GM18868 (cell line): ENCODE results near the gene TRIM49C.
"Not testable (repeated sequence)": the region's sequence is repeated elsewhere in the genome, so short reads cannot be mapped to it uniquely, and the experiment has no call there.

ENCODE experiments used
- ATAC-seq: cut with Tn5 transposase; IDR thresholded peaks from one replicate; pipeline ENCODE4 v1.9.1; 2021; ENCODE audit warnings: mild to moderate bottlenecking, moderate library complexity; ENCODE audit not compliant: unreplicated experiment

The TRIM49C gene, protein sequence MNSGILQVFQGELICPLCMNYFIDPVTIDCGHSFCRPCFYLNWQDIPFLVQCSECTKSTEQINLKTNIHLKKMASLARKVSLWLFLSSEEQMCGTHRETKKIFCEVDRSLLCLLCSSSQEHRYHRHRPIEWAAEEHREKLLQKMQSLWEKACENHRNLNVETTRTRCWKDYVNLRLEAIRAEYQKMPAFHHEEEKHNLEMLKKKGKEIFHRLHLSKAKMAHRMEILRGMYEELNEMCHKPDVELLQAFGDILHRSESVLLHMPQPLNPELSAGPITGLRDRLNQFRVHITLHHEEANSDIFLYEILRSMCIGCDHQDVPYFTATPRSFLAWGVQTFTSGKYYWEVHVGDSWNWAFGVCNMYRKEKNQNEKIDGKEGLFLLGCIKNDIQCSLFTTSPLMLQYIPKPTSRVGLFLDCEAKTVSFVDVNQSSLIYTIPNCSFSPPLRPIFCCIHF

GRCh38 chr11:90030806-90031205 lies at the start of gene TRIM49C:
Gene TRIM49C, plus strand, starts transcription at chr11:90031106. Its CDS starts 4,106 bp downstream, at chr11:90035212.
- ATAC-seq, result not testable (repeated sequence)

DNA sequence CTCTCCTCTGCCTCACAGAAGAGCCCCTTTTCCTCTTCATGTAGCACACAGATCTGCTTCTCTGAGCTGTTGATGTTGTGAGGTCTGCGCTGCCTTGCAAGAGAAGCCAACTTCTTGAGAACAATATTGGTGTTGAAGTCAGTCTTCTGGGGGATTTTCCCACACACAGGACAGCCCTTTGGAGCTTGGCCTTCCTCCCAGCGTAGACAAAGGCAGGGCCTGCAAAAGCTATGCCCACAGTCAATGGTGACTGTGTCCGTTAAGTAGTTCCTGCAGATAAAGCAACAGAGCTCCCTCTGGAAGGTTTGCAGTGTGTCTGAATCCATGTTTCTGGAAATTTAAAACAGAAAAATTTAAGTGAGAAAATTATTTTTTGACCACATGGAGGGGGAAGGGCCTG lies 6.7 kb upstream of the TRIM49C start:
- not testable (repeated sequence) for ATAC-seq

- ATAC-seq, result not testable (repeated sequence)
Observed at GRCh38 chr11:90051591-90052209, 20.8 kb downstream of the TRIM49C start.

GRCh38 chr11:90052311-90052710 lies 21.4 kb downstream of the TRIM49C start:
- not testable (repeated sequence) for ATAC-seq

DNA sequence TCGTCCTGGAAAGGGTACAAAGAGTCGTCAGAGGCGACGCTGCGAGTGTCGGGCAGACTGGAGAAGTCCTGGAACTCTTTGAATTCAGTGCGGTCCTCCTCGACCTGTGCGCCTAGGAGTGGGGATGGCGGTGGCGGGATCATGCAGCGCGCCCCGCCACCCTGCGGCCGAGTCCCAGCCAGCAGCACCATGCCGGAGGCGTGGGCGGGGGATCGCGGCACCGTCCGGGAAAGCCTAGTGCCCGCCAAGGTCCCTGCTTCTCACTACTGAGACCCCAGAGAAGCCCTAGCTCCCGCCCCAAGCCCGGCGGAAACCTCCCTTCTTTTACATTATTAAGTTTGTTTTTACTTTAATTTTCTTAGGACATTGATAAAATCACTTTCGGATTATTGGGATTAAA lies 22.6 kb downstream of the TRIM49C start:
- ATAC-seq, result not testable (repeated sequence)

DNA sequence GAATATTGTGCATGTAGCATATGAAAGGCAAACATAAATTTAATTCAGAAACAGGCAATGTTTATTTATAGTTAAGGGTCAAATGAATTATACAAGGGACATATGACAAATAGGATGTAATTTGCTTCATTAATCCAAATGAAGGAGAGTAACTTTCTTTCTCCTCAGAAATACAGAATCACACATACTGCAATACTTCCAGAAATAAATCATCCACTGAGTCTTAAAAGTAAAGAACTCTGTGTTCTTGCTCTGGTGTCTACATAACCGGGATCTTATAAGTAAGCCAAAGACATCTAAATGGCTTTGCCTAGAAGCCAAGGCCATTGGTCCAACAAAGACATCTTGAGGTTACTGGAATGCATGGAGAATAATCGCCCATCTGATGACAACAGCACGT lies 54.7 kb downstream of the TRIM49C start, which contains the start of gene UBTFL1:
Gene UBTFL1 (plus strand): TSS at position 301 of the 400 bp plus-strand sequence. CDS start 0 bp downstream, at position 301.
- ATAC-seq, result not testable (repeated sequence)

GRCh38 chr11:90088731-90089130 lies 57.8 kb downstream of the TRIM49C start:
- ATAC-seq, result not testable (repeated sequence)
